HG03342 (cell line): ENCODE measurements around the gene ESRRG.
"Not testable (repeated sequence)": the region's sequence is repeated elsewhere in the genome, so short reads cannot be mapped to it uniquely, and the experiment has no call there.

Source experiments
- ATAC-seq: cut with Tn5 transposase; IDR thresholded peaks from one replicate; pipeline ENCODE4 v1.9.1; 2021; ENCODE audit warnings: mild to moderate bottlenecking, moderate library complexity; ENCODE audit not compliant: unreplicated experiment

ESRRG gene

GRCh38 chr1:216705676-216706075 lies 17.6 kb downstream of the ESRRG start:
- ATAC-seq = no peak

- ATAC-seq = not testable (repeated sequence)
These were observed 19.2 kb downstream of the ESRRG start for GRCh38 chr1:216704065-216704464.

GRCh38 chr1:216702170-216702569 lies 21.1 kb downstream of the ESRRG start:
- peak; percentile 84 for ATAC-seq

- ATAC-seq = no peak
These were observed 22.4 kb downstream of the ESRRG start for GRCh38 chr1:216700779-216701178.

- no peak for ATAC-seq
These were observed 31.5 kb downstream of the ESRRG start for GRCh38 chr1:216691710-216692109.

GRCh38 chr1:216690603-216691002 lies 32.6 kb downstream of the ESRRG start:
- no peak for ATAC-seq

GRCh38 chr1:216688127-216688657 lies 35.0 kb downstream of the ESRRG start:
- no peak for ATAC-seq

- no peak for ATAC-seq
These were observed 36.1 kb downstream of the ESRRG start for GRCh38 chr1:216686860-216687766.

- no peak for ATAC-seq
These were observed 40.5 kb downstream of the ESRRG start for GRCh38 chr1:216682752-216683151.

- no peak for ATAC-seq
These were observed 44.1 kb downstream of the ESRRG start for GRCh38 chr1:216679108-216679507.

GRCh38 chr1:216670118-216670883 lies 52.9 kb downstream of the ESRRG start:
- ATAC-seq = no peak

- no peak for ATAC-seq
These were observed 56.8 kb downstream of the ESRRG start for GRCh38 chr1:216666441-216666840.

GRCh38 chr1:216665856-216666255 lies 57.4 kb downstream of the ESRRG start:
- no peak for ATAC-seq

- no peak for ATAC-seq
These were observed 57.8 kb downstream of the ESRRG start for GRCh38 chr1:216665406-216665805.

- ATAC-seq = no peak
These were observed 60.5 kb downstream of the ESRRG start for GRCh38 chr1:216662681-216663080.

- ATAC-seq = no peak
These were observed 62.7 kb downstream of the ESRRG start for GRCh38 chr1:216660561-216660960.

GRCh38 chr1:216653001-216653400 lies 70.2 kb downstream of the ESRRG start:
- no peak for ATAC-seq

- ATAC-seq = no peak
These were observed 71.3 kb downstream of the ESRRG start for GRCh38 chr1:216651826-216652418.

GRCh38 chr1:216643176-216643575 lies 80.1 kb downstream of the ESRRG start:
- ATAC-seq = no peak

GRCh38 chr1:216641669-216642460 lies 81.4 kb downstream of the ESRRG start:
- ATAC-seq = no peak
